Psoas muscle (tissue), 8 donors: ENCODE measurements around the gene MPLKIP. TPM values are rescaled to one million over a fixed set of nuclear protein-coding genes. Genes with fewer than 3 reads are reported as not detected.

Experiments used
- ATAC-seq, 4 donors: fragments of 200-7000 bp; cut with Tn5 transposase; one replicate each; pipeline ENCODE4 v1.9.1; 2020; ENCODE audit warnings: moderate library complexity in 3 of 4, mild to moderate bottlenecking in 2 of 4
- DNase-seq, 2 donors: peaks; one replicate each; pipeline ENCODE4 v3.0.0-alpha.2; 2020
- H3K27ac ChIP-seq: fragments of 200-600 bp; one replicate; pipeline ENCODE4 v1.8.0; 2022
- H3K27me3 ChIP-seq, 3 donors: fragments of 200-600 bp in 1 of 3; one replicate each; pipeline versions ENCODE4 v1.6.1 to v1.8.0; 2013 to 2022; ENCODE audit warnings: low read length in 2 of 3, mild to moderate bottlenecking in 2 of 3, moderate library complexity in 1 of 3; ENCODE audit not compliant: insufficient read depth in 3 of 3
- H3K36me3 ChIP-seq, 2 donors: fragments of 200-600 bp in 1 of 2; one replicate each; pipeline versions ENCODE4 v1.6.1 to v1.8.0; 2013 to 2022; ENCODE audit warnings: low read depth in 1 of 2, mild to moderate bottlenecking in 1 of 2, moderate library complexity in 1 of 2; ENCODE audit not compliant: insufficient read depth in 1 of 2
- H3K4me1 ChIP-seq: fragments of 200-600 bp; one replicate; pipeline ENCODE4 v1.8.0; 2022
- H3K4me3 ChIP-seq: fragments of 200-600 bp; one replicate; pipeline ENCODE4 v1.8.0; 2022; ENCODE audit warnings: mild to moderate bottlenecking
- H3K9me3 ChIP-seq: fragments of 200-600 bp; one replicate; pipeline ENCODE4 v1.8.0; 2022
- WGBS, 3 donors: extraction: QIAGEN DNeasy Blood & Tissue Kit; methylation state at CpG; one replicate each; pipeline versions ENCODE4 v1.1.6 to v1.1.7; 2013; 5-methylcytosine and 5-hydroxymethylcytosine counted together
- intact Hi-C, 2 donors: fragments of 100-400 bp; cut with DNase I; formaldehyde crosslinking; loops; one replicate each; pipeline versions ENCODE4 v1.11.0 to v1.14.2; 2022
- polyA plus RNA-seq, 3 donors: library from polyadenylated mRNA; stranded (reverse); fragments of 200-250 nt; gene quantifications; one replicate each; pipeline ENCODE4 v1.2.3, GENCODE V29; 2013
- total RNA-seq, 4 donors: library from RNA; stranded (reverse); fragmentation: NEBNext Ultra II Directional in 2 of 4; extraction: Animal tissue kit (Norgen Biotek cat#: 25700) in 2 of 4; gene quantifications; one replicate each; pipeline versions ENCODE4 v1.2.1 to v1.2.4, GENCODE V29; 2021 to 2023
- TF ChIP-seq, protein P1 (sequence below): fragments of 200-600 bp; IDR thresholded peaks from one replicate; pipeline ENCODE4 v1.8.0; 2022; ENCODE audit warnings: antibody characterized with exemption
- donor health status: healthy with polysubstance abuse.
- donor health status: DM: no; HTN: no; CAD: no; lungs with moderate emphysema.
- donor health status: Bipolar disorder and iron deficiency.
- donor health status: healthy.
- donor health status: DM: yes; HTN: yes; CAD: no.
- donor health status: DM: no; HTN: no; CAD: no.
- donor health status: DM: no; HTN: no; CAD: no.
- donor health status: DM: yes; HTN: yes; CAD: no.

The MPLKIP gene
- total and polyA plus RNA-seq, 7 donors: 17.3 to 34.7 (median 19.0) TPM

DNA sequence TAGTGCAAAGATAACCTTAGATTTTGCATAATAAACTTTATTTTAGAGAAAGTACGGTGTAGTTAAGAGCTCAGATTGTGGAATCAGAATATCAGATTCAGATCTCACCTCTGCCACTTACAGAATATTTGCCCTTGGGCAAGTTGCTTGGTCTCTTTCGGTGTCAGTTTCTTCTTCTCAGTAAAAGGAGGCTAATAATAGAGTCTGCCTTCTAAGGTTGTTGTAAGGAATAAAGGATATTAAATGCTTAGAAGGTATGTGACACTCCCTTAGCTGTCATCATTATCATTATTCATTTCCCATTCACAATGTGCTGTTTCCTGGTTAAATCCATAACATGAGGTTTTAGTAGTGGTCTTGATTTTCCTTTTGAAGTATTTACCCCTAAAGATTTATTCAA is 42.2 kb downstream of the MPLKIP start:
- intact Hi-C loops: no loop called here
- Histone ChIP-seq H3K9me3 (no peaks in the 10 kb centered on the region), H3K27ac (peak overlapping the region; percentile 1), H3K4me3 (no peak overlapping the region), H3K27me3 (no peaks in the 10 kb centered on the region), H3K36me3 (peaks cover 12 to 58% of the 10 kb centered on the region in 2 donors), H3K4me1 (peaks cover 10% of the 10 kb centered on the region)
- ATAC-seq (peak; percentile 67 to 81 (median 74)), DNase-seq (no peak)
- 36 to 58% (median 38%) methylated on average over 2 of the region's 2 CpGs for WGBS, 3 donors
- TF ChIP-seq, protein P1, sequence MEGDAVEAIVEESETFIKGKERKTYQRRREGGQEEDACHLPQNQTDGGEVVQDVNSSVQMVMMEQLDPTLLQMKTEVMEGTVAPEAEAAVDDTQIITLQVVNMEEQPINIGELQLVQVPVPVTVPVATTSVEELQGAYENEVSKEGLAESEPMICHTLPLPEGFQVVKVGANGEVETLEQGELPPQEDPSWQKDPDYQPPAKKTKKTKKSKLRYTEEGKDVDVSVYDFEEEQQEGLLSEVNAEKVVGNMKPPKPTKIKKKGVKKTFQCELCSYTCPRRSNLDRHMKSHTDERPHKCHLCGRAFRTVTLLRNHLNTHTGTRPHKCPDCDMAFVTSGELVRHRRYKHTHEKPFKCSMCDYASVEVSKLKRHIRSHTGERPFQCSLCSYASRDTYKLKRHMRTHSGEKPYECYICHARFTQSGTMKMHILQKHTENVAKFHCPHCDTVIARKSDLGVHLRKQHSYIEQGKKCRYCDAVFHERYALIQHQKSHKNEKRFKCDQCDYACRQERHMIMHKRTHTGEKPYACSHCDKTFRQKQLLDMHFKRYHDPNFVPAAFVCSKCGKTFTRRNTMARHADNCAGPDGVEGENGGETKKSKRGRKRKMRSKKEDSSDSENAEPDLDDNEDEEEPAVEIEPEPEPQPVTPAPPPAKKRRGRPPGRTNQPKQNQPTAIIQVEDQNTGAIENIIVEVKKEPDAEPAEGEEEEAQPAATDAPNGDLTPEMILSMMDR: no peak

GRCh38 chr7:40077849-40078248 is 56.6 kb downstream of the MPLKIP start:
- 83 to 91% (median 88%) methylated on average over 3 of the region's 3 CpGs for WGBS, 3 donors
- intact Hi-C loops: loop anchor here in 1 of 2 donors (5.0 kb wide), 1 partner anchor 456 kb away; the partner anchor contains the start of gene RALA
- no peak overlapping the region for H3K4me3 ChIP-seq
- H3K9me3 ChIP-seq: no peaks in the 10 kb centered on the region
- ATAC-seq: no peak
- H3K36me3 ChIP-seq: peaks cover 0 to 29% of the 10 kb centered on the region in 2 donors
- no peaks in the 10 kb centered on the region for H3K27me3 ChIP-seq
- DNase-seq: no peak
- TF ChIP-seq, protein P1: no peak
- no peak overlapping the region for H3K27ac ChIP-seq
- H3K4me1 ChIP-seq: no peaks in the 10 kb centered on the region

Other genes with a start within 250 kb of the MPLKIP start
- 10 to 100 TPM; 21.0 to 25.5 (median 22.6) TPM for gene CDK13, start 184.4 kb downstream of the MPLKIP start, total RNA-seq
- 10 to 100 TPM; 10.9 to 17.1 (median 12.1) TPM for gene CDK13, start 184.4 kb downstream of the MPLKIP start, polyA plus RNA-seq
- gene SUGCT, start 383 bp upstream of the MPLKIP start, total RNA-seq: 1 to 10 TPM; 3.2 to 7.3 (median 5.0) TPM
- gene SUGCT, start 383 bp upstream of the MPLKIP start, polyA plus RNA-seq: 1 to 10 TPM; 2.4 to 3.0 (median 3.0) TPM